ENCODE data around the gene ADSL.
A peak's percentile ranks its signal among the peaks of the same experiment; 100 is the strongest.

The ADSL gene

DNA sequence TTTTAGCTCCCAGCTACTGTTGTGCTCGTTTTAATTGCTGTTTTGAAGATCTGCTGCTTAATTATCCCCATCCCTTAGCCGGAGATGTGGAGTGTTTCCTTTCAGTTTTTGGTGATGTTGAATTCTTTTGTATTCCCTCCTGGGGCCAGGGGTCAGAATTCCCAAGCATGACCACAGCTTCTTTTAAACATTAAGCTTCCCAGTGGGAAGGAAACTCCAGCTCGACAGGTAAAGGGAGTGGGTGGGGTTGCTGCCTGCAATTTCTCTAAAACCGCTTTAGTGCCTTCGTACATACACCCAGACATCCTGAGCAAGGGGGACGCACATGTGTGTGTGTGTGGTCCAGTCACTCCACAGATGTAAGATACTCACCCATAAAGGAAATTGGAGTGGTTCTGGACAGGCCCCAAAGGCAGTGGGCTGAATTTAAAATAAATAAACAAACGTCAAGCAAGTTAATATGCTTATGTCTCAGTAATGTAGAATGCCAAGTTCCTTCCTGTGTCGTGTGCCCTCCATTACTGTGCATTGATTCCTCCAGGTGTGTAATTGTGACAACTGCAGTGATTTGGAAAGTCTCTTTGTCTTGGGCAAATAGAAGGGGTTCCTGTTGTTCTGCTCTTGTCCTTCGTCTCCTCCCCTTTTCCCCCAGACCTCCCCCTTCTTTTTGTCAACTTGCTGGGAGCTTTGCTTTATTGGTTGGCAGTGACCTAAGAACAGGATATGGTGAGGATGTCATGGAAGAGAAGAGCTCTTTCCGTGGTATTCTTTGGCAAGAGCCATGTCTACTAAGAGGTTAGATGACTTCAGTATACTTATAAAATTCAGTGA is 19.2 kb upstream of the ADSL start:
- DNase-seq = no peak

DNA sequence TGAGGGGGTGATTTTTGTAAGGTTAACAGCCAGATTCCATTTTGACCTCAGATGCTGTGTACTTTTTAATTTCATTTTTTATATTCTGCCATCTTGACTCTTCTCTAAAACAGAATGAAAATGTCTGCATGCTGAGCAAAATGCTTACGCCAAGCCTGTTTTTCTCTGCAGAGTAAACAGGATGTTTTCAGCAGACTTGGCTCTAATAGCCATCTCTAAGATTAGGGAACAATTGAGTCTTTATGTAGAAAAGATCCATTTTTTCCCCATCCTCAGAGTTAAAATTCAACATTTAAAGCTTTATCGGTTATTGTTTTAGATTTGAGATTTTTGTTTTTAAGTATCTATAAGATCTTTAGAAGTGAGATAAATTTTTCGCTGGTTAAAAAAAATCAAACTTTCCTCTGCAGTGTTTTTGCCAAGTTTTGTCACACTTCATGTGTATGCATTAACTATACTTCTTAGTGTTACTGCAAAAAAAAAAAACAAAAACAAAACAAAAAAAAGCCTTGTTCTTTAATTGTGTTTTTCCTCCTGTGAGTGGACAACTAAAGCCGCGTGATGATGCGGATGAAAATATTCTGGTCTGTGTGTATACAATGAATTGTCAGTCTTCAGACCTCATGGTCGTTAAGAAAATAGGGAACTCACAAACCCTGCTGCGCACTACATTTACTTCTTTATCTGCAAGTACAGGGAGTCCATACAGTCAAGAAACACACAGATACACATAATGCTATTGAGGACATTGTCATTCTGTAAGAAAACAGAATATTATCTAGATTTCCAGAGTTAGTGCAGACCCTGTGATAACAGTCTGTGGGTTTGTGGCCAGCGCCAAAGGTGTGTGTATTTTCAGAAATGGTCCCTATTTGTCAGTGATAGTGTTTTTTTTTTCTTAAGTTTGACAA is 17.5 kb upstream of the ADSL start:
- peak in 1 of 56 donors; percentile 29 for DNase-seq

DNA sequence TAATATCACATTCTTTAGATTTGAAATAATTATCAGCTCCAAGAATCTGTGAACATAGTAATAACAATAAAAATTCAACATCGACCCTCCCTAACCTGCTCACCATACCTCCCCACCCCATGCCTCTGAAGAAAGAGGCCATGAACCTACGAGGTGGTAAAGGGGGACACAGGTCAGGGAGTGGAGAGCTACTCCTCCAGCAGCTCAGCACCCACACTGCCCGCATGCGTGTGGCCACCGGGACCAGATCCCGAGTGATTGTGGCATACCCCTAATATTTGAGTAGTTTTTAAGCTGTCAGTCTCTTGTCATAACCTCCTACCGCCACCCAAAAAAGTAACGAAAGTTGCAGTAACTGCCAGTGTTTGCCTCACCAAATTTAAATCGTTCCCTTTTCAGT is 16.8 kb upstream of the ADSL start:
- no peak for DNase-seq

DNA sequence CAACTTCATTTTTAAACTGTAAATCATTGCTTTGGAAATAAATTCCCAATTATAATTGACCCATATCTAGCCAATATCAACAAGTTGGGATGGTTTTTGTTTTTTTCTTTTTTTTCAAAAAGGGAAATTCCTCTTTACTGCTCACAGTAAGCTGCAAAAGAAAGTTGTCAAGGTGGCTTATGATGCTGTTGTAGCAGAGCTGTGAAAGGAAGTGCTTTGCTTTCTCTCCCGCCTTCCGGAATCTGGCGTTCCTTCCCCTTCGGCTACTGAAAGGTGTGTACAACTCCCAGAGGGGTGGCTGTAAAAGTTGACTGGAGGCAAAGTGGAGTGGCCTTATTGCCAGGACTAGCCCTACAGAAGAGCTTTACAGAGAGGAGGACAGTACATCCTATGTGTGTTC is 16.2 kb upstream of the ADSL start:
- no peak for DNase-seq

DNA sequence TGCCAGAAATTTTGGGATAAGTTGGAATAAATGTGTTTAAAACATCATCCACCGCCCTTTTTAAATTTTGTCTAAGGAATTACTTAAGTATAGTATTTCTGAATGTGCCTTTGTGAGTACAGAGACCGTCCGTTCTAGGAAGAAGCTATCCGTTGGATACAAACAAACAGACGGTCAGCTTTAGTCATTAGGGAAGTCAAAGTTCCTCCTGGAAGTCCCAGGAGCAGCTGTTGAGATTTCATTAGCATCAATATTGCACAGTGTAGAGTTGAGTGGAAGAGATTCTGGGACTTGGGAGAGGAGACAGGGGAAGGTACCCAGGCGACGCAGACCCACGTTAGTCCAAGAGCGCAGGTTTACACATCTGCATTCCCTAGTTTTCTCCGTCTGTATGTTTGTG is 15.7 kb upstream of the ADSL start:
- DNase-seq = no peak

DNA sequence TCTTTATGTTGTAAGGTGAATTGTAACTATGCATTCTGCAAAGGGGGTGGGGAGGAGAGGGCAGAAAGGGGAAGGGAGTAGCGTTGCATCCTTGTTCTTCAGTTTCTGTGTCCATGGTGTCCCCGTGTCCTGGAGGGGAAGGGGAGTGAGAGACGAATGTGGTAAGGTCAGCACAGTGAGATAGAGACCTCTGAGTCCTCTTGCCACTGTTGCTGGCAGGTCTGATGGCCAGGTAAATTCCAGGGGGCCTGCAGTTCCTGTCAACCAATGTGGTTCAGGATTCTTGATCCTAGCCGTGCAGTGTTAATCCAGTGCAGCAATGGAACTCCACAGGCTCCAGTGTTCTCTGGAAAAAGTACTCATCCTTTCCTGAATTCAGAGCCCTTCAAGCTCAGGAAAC is 14.6 kb upstream of the ADSL start:
- DNase-seq = no peak

DNA sequence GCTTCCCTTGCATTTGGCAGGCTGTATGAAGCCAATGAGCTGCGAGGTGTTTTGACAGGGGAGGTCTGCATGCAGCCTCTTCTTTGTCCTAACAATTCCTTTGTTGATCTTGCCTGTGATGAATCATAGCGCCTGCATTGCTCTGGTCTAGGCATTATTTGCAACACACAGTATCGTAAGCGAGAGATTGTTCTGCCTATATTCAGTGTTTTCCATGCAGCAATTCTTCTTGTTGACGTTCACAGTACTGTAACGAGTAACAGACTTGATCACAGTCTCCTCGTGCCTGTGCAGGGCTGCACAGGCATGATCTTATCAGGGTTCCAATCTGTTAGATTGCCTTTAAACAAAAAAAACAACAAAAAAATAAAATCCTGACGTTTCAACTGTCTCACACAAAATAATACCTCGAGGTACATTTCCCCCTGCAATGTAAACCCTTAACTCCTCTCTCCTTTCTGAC is 13.9 kb upstream of the ADSL start:
- no peak for DNase-seq

DNA sequence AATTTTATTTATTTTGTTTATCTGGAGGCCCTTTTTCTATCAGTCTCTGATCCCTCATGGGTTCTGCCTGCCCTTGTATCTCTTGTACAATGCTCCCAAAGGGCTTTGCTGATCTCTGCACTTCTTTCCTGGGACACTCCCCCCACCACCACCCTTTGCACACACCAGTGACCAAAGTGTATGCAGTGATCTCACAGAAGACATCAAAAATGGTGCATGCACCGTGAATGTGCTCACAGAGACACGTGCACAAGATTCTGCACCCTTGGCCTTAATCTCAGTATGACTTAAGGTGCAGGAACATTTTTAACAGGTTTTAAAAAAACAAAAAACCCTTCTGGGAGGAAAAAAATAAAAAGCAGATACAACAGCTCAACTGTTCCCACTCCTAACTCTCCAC is 12.2 kb upstream of the ADSL start:
- no peak for DNase-seq

DNA sequence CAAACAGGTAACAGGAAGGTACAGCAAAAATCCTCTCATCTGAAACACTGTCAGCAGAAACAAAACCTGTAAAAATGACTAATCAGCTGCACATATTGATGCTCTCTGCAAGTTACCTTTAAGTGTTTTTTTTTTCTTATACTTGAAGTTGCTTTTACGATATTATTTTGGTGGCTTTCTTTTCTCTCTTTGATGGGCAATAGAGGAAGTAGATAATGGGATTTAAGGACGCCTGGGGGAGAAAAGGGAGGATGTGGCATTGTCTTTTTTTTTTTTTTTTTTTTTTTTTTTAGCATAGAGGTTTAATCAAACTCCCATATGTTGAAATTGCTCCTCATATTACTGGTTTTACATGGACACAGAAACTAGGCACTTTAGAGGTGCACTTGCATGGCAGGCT is 11.4 kb upstream of the ADSL start:
- DNase-seq = no peak

DNA sequence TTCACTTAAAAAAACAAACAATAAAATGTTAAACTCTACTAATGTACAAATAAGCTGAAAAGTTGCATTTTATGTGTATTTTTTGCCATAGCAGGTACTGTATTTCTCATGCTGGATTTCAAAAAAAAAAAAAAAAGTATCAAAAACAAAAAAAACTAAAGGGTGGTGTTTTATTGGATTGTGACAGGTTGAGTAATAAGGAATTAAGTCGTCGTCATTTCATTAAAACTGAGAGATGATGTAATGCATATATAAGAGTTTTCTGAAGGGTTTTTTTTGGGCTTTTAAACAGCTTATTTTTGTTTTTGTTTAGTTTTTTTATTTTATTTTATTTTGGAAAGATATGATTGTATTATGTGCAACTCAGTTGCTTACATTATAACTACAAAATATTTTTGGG is 10.9 kb upstream of the ADSL start:
- no peak for DNase-seq

DNA sequence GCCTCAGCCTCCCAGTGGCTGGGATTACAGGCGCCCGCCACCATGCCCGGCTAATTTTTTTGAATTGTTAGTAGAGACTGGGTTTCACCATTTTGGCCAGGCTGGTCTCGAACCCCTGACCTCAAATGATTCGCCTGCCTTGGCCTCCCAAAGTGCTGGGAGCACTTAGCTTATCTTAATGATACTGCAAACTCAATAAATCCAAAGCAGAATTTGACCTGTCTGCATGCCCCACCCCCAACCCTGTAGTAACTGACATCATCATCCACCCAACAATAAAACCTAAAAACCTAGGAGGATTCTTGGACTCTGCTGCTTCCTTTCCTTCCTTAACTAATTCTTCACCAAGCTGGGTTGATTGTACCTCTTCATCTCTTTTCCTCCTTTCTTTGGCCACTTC is 6.3 kb upstream of the ADSL start:
- no peak for DNase-seq

DNA sequence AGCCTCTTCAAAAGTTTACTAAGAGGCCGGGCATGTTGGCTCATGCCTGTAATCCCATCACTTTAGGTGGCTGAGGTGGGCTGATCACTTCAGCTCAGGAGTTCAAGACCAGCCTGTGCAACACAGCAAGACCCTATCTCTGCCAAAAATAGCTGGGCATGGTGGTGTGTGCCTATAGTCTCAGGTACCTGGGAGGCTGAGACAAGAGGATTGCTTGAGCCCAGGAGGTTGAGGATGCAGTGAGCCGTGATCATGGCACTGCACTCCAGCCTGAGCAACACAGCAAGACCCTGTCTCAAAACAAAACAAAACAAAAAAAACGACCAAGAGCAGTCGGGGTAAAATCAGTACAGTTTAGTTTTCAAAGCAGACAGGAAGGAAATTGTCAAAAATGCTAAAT is 4.7 kb upstream of the ADSL start:
- no peak for DNase-seq

DNA sequence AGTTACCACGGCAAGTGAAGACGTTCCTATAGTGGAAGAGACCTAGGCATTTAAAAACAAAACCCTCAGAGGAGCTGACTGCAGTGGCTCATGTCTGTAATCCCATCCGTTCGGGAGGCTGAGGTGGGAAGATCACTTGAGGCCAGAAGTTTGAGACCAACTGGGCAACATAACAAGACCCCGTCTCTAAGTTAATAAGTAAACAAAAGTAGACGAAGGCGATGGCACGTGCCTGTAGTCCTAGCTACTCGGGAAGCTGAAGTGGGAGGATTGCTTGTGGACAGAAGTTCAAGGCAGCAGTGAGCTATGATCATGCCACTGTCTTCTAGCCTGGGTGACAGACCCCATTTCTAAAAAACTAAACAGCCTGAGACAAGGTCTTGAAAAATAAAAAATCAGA is 3.8 kb upstream of the ADSL start:
- no peak for DNase-seq

DNA sequence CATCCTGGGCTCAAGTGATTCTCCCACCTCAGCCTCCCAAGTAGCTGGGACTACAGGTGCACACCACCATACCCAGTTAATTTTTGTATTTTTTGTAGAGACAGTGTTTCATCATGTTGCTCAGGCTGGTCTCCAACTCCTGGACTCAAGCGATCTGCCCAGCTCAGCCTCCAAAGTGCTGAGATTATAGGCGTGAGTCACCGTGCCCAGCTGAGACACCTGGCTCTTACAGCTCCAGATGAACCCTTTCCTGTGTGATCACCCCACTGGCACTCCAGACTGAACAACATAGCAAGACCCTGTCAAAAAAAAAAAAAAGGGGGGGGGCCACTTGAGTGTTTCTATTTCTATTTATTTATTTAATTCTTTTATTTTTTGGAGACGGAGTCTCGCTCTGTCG is 1.0 kb upstream of the ADSL start:
- DNase-seq = no peak

DNA sequence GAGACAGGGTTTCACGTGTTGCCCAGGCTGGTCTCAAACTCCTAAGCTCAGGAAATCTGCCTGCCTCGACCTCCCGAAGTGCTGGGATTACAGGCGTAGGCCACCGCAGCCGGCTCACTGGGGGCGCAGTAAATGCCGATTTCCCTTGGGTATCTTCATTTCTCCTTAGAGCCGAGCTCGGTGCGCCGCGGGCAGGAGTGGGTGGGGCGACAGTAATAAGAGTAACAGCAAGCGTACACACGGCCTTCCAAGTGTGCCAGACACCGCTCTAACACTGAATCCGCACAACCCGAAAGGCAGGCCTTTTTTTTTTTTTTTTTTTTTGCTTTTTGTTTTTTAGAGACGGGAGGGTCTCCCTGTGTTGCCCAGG is 500 bp upstream of the ADSL start:
- peak in 3 of 56 donors; percentile 24 to 55 (median 54) for DNase-seq

DNA sequence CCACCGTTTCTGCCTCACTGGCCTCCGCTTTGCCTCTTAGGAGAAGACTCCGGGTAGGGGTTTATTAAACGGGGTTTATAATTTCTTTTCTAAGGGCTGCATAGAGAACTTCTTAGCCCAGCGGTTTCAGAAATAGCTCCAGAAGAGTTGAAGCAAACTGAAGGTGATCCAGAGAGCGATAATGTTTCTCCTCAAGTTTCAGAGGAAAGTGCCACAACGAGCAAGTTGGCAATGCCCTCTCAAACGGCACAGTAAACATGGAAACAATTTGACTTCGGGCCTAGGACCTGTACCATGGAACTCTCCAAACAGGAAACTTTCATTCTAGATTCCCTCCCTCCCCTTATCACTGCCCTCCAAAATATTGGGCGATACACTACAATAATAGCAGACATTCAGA is 1.0 kb downstream of the ADSL start:
- no peak for DNase-seq

DNA sequence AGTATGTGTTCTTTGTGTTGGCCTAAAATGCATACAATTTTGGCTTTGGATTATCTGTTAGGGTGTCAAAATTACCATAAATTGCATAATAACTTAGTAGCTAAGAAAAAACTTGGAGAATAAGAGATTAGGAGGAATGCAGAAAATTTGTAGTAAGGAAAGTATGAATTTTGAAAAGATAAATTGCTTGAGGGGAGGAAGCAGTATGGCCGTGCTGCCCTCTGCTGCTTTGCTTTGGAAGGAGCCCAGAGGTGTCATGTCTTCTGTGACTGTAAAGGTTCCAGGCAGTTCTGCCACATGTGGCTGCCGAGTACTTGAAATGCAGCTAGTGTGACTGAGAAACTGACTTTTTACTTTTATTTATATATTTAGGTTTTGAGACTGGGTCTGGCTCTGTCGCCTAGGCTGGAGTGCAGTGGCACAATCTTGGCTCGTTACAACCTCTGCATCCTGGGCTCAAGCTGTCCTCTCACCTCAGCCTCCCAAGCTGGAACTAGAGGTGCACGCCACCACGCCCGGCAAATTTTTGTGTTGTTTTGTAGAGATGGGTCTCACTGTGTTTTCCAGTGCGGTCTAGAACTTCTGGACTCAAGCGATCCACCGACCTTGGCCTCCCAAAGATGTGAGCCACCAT is 1.8 kb downstream of the ADSL start:
- DNase-seq = peak in 20 of 56 donors; percentile 5 to 57 (median 22)

DNA sequence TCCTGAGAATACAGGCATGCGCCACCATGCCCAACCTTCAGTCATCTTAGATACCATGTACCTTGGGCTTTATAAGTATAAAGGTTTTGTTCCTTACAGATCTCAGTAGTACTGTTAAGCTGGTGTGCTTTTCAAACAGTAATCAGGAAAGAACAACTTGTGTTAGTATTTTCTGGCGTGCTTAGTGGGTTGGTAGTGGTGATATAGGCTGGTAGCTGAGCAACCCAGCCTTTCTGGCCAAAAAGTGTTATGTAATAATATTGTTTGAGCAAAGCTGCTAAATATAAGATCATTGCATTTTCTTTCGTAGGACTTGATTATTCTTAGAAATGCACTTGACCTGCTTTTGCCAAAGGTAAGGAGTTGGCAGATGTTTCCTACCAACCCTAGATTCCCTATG is 6.5 kb downstream of the ADSL start:
- DNase-seq = no peak

DNA sequence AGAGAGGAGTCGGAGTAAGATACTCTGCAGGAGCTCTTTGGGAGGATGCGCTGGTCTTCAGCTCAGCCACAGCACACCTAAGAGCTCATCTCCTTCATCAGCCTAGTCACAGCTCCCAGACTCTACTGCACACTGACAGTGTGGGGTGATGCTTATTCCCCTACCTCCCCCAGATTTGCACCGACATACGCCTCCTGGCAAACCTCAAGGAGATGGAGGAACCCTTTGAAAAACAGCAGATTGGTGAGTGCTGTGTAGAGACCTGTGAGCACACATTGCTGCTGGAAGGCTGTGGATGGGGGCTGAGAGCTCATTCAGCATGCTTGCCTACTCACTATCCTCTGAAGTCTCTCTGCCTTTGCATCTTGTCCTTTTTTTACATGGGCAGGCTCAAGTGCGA is 14.8 kb downstream of the ADSL start:
- DNase-seq = peak in 4 of 56 donors; percentile 12 to 22 (median 18)

DNA sequence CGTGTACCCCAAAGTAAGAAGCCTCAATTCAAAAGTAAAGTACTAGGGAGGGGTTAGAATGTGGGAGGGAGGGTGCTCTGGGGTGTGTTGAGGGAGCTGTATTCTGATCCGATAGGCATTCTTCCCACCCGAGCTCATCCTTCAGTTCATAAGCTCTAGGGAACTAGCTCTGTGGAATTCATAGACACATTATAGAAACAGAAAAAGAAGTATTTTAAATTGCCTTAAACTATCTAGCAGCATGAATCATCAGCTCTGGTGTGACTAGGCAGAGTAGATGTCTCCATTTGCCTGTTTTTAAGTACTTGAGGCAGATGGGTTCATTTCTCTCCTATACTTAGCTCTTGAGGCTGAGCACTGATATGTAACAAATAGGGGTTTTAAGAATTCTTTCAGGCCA is 16.8 kb downstream of the ADSL start:
- no peak for DNase-seq

DNA sequence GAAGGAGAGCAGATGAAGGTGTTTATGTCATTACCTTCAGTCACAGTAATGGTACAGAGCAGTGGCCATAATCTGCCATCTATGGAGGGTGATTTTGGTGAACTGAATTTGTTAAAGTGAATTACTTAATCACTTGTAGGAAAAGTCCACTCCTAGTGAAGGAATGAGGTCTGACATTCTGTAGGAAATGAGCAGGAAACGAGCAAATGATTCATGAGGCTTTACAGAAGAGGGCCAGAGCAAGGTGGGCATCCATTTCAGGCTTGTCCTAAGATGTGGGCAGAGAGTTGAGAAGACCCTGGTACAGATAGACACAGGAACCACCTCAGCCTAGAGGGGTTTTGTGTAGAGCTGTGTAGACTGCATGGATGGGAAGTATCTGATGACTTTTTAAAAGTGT is 18.1 kb downstream of the ADSL start:
- DNase-seq = no peak

DNA sequence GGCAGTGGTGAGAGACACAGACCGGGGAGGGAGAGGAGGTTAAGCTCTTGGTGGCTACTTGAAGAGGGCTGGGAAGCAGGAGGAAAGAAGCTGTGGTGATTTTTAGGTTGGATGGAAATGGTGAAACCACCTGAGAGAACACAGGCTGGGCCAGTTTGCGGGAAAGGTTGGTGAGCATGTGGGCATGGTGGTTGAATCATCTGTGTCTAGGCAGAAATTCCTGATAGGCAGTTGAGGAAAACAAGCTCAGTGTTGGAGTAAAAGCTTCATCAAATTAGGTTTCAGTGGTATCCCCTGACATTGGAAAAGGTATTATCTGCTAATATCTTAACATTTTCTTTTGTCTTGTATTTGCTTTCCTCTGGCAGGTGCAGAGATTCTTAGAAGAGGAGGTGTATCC is 19.8 kb downstream of the ADSL start:
- no peak for DNase-seq
